ENCODE measurements around the gene SLK.

Gene SLK

DNA sequence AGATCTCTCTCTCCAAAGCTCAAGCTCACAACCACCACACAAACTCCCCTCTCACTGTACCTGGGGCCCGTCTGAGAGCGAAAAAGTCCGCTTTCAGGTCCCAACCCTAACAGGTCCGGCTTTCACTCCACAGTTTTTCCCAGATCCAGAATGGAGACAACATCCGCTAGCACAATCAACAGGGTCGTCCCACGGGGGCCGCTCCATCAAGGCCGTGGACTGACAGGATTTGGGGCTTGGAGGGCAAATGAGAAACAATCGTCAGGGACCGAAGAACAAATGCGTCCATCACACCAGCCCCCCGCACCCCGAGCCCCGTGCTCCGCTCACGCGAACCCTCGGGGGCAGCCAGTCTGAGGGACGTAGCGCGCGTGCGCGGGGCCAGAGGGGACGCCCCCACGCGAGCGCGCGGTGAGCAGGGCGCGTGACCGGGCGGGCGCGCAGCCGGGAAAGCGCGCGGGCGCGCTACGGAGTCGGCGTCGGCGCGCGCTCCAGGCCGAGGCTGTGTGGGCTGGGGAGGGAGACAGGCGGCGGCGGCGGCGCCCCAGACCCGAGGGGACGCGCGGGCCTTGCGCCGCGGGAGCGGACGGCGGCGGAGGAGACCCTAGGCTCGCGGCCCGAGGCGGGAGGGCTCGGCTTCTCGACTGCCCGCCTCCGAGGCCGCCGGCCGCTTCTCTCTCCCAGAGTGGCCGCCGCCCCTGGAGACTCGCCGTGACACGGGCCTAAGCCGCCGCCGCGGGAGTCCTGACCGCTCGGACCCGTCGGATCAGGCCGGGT is at the start of gene SLK:
Gene SLK, plus strand, starts transcription at position 470 of the 777 bp plus-strand sequence. CDS start 606 bp downstream, outside the sequence.
- DNase-seq (ENCODE audit: low read depth) = peak; percentile 68

DNA sequence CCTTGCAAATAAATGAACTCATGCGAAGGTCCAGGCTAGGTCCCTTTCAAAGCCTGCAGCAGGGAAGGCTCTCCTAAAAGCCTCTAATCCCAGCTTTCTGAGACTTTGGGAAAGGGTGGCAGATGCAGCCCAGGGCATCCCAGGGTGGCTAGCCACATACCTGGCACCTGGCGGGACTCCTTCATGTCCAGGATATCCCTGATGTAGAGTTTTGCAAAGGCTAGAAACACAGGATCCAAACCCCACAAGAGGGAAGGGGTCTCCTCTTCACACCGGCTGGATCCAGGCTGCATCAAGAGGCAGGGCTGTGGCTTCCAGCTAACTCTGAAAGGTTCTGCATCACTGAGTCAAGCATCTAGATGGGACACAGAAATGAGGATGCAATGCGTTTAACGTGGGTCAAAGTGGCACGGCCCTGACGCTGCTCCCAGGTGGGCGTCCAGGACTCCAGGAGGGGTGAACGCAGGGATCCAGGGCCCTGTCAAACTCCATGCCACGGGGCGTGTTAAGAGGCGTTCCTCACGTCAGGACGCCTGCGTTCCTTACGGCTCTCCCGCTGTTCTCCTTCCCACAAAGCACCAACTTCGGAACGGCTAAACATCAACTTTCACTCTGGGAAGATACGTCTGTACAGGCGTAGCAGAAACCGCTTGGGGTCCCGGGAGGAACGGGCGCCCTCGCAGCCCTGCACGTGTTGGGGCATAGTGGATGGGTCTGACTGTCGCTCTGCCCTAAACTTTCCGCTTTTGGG is 49.5 kb upstream of the SLK start:
- no peak for DNase-seq (ENCODE audit: low read depth)

DNA sequence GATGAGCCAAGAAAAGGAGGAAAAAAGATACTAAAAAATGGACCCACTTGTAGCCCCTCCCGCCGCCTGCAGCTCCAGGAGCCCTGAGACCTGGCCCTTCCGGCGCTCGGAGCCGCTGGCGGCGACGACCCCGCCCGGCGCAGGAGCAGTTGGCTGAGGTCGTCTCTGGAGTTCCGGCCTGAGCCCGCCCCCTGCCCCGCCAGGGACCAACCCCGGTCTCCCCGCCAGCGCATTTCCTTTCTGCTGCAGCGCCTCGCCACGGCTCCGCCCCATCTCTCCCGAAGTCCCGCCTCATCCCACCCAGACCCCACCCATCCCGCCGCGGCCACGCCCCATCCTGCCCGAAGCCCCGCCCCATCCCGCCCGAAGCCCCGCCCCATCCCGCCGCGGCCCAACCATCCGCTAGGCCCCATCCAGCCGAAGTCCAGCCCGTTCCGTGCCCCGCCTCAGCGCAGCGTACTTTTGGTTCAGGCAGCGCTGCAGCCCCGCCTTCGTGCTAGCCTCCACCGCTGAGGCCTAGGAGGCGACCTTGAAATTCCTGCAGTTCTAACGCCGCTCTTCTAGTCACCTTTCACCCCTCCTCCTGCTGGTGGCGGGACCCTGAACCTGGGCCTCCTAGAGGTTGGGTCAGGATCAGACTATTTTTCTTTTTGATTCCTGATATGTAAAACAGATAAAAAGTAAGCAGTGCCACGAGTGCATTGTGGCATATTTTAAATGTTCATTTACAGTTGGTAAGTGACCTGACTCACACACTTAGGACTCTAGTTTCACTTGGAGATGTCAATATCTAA is 48.7 kb upstream of the SLK start, which contains the start of gene STN1:
Gene STN1, minus strand, starts transcription at position 132 of the 794 bp plus-strand sequence. CDS start 590 bp downstream, outside the sequence.
- DNase-seq (ENCODE audit: low read depth) = peak; percentile 93

DNA sequence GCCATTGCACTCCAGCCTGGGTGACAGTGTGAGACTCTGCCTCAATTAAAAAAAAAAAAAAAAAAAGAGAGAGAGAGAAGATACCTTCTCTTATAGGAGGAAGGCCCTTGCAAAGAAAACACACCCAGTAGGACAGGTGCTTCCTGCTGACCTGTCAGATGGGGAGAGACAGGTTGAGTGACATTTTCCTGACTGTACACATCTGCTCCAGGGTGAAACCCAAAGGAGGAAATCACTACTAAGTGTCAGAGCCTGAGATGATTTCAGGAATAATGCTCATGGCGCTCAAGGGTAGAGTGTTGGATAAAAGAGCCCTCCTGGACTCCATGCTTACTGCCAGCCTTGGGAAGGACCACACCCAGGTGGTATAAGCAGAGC is 47.3 kb upstream of the SLK start:
- no peak for DNase-seq (ENCODE audit: low read depth)

DNA sequence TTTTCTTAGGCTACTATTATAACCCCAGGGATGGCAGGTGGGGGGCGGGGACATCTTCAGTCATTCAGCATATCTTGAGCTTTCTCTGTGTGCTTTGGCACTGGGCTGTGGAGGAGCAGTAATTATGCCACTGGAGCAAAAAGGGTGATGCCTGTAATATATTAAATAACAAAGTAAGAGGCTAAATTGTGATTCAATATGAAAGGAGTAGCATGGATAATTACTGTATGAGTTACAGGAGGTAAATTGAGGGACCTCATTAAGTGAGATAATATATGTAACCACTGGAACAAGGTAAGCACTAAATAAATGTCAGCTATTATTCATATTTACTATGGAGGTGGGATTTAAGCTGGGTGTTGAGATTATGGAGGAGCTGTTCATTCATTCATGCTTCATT is 45.7 kb upstream of the SLK start:
- DNase-seq (ENCODE audit: low read depth) = no peak

DNA sequence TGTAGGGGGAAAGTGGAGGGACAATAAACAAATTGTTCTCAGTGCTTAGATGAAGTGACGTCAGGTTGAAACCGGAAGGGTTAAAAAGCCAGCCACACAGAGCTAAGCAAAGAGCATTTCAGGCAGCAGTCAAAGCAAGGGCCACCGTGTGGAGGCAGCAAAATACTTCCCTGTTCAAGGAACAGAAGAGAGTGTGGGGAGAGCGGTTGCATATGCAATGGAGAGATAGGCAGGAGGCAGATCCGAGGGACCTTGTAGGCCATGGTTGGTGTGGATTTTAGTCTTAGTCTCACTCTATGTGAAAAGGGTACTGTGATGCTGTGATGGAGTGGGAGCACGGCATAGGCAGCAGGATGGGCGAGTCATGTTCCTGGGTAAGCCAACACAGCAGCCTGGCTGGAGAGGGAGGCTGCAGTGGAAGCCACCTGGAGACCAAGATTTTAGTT is 45.2 kb upstream of the SLK start:
- no peak for DNase-seq (ENCODE audit: low read depth)

DNA sequence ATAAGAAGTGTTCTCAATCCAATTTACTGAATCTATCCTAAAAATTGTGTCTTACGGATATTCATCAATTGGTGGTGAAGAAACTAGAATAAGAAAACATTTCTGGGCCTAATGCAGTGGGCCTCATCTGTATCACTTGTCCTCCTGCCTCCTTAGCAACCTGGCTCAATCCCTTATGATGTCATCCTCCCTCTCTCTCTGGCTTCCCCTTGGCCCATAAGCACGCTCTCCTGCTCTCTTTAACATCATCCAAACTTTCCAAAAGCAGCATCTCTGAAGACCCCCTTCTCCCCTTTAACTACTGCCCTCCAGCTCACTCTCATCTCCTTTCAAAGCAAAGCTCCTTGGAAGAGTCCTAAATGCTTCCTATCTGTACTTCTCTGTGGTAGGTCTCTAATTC is 44.3 kb upstream of the SLK start:
- no peak for DNase-seq (ENCODE audit: low read depth)

DNA sequence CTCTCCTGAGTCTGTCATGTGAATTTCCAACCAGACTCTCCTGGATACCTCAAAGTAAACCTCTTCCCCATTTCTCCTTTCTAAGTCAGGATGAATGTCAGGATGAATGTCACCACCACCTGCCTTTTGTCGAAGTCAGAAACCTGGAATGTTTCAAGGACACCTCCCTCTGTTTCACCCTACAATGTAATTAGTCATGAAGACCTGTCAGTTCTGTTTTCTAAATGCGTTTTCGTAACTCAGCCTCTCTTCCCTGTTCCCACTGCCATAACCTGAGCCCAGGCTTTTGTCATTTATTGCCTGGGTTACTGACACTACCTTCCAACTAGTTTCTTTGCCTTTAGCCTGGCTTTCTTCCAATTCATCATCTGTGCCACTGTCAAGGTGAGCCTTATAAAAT is 43.4 kb upstream of the SLK start:
- no peak for DNase-seq (ENCODE audit: low read depth)

DNA sequence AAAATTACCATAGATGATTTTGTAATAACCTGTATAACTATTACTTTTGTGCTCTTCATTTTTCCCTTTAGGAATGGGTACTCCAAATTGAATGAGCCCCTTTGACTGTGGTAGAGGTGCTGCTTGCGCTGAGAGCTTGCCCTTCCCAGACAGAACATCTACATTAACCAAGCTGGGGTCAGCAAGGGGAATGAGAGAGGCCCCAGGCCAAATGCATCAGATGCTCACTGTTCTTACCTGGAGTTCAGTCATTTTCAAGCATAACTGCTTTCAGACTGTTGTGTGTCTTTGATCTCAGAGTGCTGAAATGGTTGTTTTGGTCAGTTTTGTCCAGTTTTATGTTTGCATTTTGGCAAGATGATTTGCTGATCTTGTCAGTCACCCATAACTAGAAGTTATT is 41.3 kb upstream of the SLK start:
- DNase-seq (ENCODE audit: low read depth) = no peak

DNA sequence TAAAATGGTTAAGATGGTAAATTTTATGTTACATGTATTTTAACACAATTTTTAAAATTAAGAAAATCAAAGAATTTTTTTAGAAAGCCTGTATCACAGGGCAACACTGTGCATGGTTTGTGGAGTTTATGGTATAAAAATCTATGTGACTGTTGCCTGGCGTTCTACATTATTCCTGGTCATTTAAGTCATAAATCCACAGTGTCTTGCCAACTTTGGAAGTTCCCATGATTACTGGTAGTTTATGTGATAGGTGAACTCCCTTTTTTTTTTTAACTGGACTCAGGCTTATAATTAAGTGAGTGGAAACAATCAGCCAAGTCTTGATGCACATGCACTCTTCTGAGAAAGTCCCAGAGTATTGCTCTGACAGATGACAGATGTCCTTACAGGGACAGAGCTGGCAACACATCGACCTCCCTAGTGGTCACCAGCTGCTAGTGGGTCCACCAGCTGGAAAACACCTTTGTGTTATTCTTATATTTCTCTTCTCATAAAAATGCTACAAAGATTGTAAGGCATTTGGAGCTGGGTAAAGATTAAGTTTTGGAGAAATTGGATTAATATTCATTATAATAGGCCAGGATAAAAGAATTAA is 40.1 kb upstream of the SLK start:
- DNase-seq (ENCODE audit: low read depth) = no peak

DNA sequence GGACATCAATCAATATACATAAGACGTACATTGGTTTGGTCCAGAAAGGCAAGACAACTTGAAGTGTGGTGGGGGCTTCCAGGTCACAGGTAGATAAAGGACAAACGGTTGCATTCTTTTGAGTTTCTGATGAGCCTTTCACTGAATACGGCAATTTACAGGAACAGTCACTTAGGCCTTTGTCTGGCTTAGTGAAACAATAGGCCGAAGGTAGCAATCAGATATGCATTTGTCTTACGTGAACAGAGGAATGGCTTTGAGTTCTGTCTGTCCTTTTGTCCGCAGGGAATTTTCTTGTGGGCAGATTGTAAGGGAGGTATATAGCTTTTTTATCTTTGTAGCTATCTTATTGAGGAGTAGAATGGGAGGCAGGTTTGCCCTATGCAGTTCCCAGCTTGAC is 38.2 kb upstream of the SLK start:
- DNase-seq (ENCODE audit: low read depth) = no peak

DNA sequence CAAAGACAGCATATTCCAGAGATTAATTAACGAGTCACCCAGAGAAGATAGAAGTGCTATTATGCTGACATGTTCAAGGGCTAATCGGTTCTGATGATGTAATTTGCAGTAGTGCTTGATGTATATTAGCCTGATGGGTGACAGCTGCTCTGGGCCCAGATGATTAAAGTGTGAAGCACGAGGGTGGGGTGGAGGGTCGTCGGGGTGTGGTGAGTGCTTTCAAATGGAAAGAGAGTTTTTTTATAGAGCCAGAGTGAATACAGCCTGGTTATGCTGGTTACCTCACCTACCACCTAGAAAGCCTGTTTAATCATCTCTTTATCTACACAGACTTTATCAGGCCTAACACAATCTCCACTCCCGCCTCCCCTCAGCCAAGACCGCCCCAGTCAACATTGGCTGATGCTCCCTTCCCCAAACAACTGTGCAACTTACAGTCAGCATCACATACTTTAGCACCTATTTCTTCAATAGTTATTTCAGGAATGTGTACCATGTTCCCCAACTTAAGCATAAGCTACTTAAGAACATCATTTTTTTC is 37.5 kb upstream of the SLK start:
- DNase-seq (ENCODE audit: low read depth) = no peak

DNA sequence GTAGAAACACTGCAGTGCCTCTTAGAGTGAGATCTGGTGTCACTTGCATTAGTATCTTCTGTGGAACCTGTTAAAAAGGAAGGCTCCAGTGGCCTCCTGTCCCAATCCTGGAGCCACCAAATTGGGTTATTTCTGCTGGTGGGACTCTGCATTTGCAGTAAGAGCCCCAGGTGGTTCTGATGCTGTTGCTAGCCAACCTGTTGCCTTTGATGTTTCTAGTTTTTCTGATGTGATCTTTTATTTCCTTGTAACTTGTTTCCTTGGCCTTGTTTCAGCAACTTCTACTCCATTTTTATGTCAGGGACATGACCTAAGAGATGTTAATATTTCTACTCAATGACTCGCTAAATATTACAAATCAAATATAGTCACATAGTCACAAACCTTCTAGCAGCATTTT is 36.5 kb upstream of the SLK start:
- DNase-seq (ENCODE audit: low read depth) = no peak

DNA sequence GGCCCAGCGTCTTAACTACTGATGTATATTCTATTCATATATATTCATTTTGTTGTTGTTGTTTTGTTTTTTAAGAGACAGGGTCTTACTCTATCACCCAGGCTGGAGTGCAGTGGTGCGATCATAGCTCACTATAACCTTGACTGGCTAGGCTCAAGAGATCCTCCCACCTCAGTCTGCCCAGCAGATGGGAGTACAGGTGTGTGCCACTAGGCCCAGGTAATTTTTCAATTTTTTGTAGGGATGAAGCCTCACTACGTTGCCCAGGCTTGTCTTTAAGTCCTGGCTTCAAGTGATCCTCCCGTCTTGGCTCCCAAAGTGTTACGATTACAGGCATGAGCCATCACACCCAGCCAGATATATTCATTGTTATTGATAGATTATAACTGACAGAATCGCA is 36.1 kb upstream of the SLK start:
- DNase-seq (ENCODE audit: low read depth) = no peak

DNA sequence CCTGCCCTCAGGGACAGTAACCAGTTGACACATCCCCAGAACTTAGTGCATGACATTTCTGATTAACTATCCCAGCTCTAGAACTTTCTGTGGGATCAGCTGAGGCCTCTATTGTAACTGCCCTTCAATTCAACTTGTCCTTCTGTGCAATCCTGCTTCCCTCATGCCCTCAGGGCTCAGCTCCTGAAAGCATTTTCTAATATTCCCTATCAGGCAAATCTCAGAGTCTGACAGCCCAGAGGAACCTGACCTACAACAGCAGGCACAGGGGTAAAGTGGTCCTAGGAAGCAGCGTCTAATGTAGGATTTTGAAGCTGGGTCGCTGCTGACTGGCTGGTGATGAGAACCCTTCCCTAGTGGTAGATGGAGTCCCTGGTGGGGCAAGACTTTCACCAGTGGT is 35.3 kb upstream of the SLK start:
- DNase-seq (ENCODE audit: low read depth) = no peak

DNA sequence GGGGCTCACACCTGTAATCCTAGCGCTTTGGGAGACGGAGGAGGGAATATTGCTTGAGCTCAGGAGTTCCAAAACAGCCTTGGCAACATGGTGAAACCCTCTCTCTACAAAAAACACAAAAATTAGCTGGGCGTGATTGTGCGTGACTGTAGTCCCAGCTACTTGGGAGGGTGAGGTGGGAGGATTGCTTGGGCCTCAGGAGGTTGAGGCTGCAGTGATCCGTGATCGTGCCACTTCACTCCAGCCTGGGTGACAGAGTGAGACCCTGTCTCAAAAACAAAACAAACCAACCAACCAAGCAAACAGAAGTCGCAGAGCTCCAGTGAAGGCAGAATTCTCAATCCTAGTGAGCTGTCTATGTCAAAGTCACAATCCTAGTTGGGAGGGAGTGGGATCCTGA is 34.7 kb upstream of the SLK start:
- DNase-seq (ENCODE audit: low read depth) = no peak

DNA sequence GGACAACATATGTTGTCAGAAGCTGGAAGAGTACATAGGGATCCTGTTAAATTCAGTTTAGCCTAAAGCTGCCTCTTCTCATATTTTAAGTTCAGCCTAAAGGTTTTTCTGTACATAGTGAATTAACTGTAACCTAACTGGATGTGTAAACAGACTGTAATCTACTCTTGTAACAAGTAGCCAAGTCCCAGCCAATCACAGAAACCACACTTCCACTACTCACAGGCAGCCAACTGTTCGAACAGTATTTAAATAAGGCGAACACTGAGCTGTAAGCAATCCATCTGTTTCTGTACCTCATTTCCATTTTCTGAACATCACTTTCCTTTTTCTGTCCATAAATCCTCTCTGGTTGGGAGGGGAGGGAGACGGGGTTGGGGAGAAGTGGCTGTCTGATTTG is 34.0 kb upstream of the SLK start:
- no peak for DNase-seq (ENCODE audit: low read depth)

DNA sequence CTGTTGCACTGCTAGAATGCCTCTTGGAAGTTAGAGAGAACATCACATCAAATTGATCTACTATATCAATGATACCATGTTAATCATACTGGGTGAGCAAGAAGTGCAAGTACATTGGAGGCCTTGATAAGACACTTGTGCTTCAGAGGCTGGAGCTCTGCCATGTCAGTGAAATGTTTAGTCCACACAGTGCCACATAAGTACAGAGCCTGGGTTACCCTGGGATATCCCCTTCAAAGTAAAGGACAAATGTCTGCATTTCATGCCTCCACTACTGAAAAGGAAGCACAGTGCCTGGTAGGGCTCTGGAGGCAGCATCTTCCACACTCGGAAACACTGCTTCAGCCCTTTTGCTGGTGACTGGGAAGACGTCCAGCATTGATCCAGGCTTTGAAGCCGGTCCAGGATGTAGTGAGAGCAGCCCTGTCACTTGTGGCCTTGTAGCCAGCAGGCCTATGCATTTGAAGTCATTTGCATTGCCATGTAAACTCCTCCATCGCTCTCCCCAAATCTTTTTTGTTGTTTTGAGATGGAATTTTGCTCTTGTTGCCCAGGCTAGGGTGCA is 33.3 kb upstream of the SLK start:
- no peak for DNase-seq (ENCODE audit: low read depth)

DNA sequence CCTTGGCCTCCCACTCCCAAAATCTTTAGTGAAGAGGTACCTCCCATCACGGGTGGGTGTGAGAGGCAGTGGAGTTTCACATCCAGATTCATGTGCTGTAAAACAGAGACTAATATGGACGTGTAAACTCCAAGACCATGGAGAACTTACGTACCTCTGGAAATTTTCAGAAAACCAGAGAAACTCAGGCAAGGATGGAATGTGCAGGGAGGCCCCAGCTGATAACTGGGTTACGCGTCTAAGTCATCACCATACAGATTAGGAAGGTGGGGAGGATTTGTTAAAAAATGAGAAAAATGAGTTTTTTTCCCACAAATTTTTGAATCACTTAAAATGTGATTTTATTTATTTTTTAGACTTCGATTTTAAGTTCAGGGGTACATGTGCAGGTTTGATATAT is 32.6 kb upstream of the SLK start:
- no peak for DNase-seq (ENCODE audit: low read depth)

DNA sequence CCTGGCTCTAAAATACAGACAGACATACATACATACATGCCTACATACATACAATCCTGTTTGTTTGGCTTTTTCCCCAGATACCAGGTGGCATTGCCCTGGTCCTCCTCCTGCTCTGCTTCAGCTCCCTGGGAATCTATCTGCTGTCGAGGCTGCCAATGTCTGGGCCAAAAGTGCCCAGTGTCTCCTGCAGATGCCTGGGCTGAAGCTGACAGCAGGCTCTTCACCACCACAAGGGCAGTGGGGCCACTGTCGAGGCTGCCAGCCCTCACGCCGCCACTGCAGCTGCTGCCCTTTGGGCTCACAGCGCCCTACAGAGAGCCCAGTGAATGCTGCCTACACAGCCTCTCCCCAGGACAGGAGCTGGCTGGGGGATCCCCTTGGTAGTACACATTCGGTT is 30.9 kb upstream of the SLK start:
- no peak for DNase-seq (ENCODE audit: low read depth)

DNA sequence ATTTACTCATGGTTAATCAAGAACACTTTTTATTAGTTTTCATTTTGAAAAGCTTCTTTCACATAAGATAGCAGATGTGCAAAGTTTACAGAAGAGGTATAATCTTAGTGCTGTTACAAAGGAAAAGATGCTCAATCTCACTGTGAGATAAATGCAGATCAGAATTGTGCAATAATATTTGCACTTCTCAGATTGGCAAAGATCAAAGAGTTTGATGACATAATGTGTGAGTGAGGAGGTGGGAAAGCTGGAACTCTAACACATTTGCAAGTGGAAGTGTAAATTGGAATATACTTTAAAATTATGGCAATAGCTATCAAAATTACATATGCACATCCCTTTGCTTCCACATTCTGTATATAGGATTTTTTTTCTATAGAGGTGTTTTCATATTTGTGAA is 27.4 kb upstream of the SLK start:
- no peak for DNase-seq (ENCODE audit: low read depth)

DNA sequence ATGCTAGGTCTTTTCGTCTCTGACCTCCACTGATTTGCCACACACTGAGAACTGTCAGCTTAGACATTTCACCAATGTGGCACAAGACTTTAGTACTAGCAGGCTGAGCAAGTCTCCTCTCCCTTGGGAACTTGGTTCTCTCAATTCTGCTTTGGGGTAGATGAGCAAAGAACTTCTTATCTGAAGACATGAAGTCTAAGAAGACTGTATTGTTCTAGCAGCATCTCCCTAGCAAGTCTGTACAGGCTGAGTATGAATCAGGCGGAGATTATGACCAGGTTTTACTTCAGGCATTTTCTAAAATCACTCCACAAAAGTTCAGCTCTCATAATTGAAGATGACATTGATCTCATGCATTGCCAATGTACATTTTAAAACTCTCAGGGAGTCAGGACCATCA is 25.1 kb upstream of the SLK start:
- no peak for DNase-seq (ENCODE audit: low read depth)
